Measurements from ENCODE around the gene UBE2M. TPM values are rescaled to one million over a fixed set of nuclear protein-coding genes. Genes with fewer than 3 reads are reported as not detected.

The UBE2M gene
- total RNA-seq, 2 donors from 2014 or later: 17.1 to 18.9 TPM

- no peak for ATAC-seq (ENCODE audit: insufficient number of reproducible peaks, low FRiP score, low read depth)
- Histone ChIP-seq H3K4me3 (peak overlapping the region; percentile 68), H3K27ac (peak overlapping the region; percentile 37 to 46), H3K4me1 (ENCODE audit: control insufficient read depth in 1 of 2, low read depth in 2 of 2) (peaks cover 19 to 39% of the 10 kb centered on the region in 2 donors), H3K9me3 (no peaks in the 10 kb centered on the region), H3K36me3 (peaks cover 2% of the 10 kb centered on the region), H3K27me3 (replicated peaks; ENCODE audit: insufficient read depth) (no peaks in the 10 kb centered on the region)
- no peak for DNase-seq (ENCODE audit: low spot score)
- no peak for TF ChIP-seq CTCF (IDR thresholded peaks at IDR 0.05)
These were observed 4.0 kb upstream of the UBE2M start for GRCh38 chr19:58562122-58563033.

- H3K4me3 ChIP-seq: peak overlapping the region; percentile 68
- no peak for ATAC-seq (ENCODE audit: insufficient number of reproducible peaks, low FRiP score, low read depth)
- TF ChIP-seq CTCF (IDR thresholded peaks at IDR 0.05): no peak
- H3K27me3 ChIP-seq (replicated peaks; ENCODE audit: insufficient read depth): no peaks in the 10 kb centered on the region
- peaks cover 27 to 47% of the 10 kb centered on the region in 2 donors for H3K4me1 ChIP-seq (ENCODE audit: control insufficient read depth in 1 of 2, low read depth in 2 of 2)
- H3K36me3 ChIP-seq: peaks cover under 1% of the 10 kb centered on the region
- DNase-seq (ENCODE audit: low spot score): no peak
- no peaks in the 10 kb centered on the region for H3K9me3 ChIP-seq
- H3K27ac ChIP-seq: peak overlapping the region; percentile 37 to 46
These were observed 3.1 kb upstream of the UBE2M start for GRCh38 chr19:58561373-58562121.

- Histone ChIP-seq H3K36me3 (peaks cover 7% of the 10 kb centered on the region), H3K4me1 (ENCODE audit: control insufficient read depth in 1 of 2, low read depth in 2 of 2) (peaks cover 27 to 53% of the 10 kb centered on the region in 2 donors), H3K4me3 (no peak overlapping the region), H3K27me3 (replicated peaks; ENCODE audit: insufficient read depth) (no peaks in the 10 kb centered on the region), H3K9me3 (no peaks in the 10 kb centered on the region), H3K27ac (no peak overlapping the region)
- ATAC-seq (ENCODE audit: insufficient number of reproducible peaks, low FRiP score, low read depth) (no peak), DNase-seq (ENCODE audit: low spot score) (no peak)
- no peak for TF ChIP-seq CTCF (IDR thresholded peaks at IDR 0.05)
These were observed 2.5 kb upstream of the UBE2M start for GRCh38 chr19:58560921-58561320.

GRCh38 chr19:58560007-58560887 lies 1.8 kb upstream of the UBE2M start:
- H3K4me3 ChIP-seq: peak overlapping the region; percentile 95
- H3K27me3 ChIP-seq (replicated peaks; ENCODE audit: insufficient read depth): no peaks in the 10 kb centered on the region
- no peak for ATAC-seq (ENCODE audit: insufficient number of reproducible peaks, low FRiP score, low read depth)
- peak overlapping the region; percentile 99 to 100 for H3K27ac ChIP-seq
- peaks cover 9% of the 10 kb centered on the region for H3K36me3 ChIP-seq
- no peak for DNase-seq (ENCODE audit: low spot score)
- H3K9me3 ChIP-seq: no peaks in the 10 kb centered on the region
- H3K4me1 ChIP-seq (ENCODE audit: control insufficient read depth in 1 of 2, low read depth in 2 of 2): peaks cover 33 to 60% of the 10 kb centered on the region in 2 donors
- TF ChIP-seq CTCF (IDR thresholded peaks at IDR 0.05): no peak
